Gastroesophageal sphincter (tissue), 3 donors: ENCODE measurements around the gene FOXP4.

Experiments
- CTCF ChIP-seq, 4 experiments: fragments of 200-600 bp in 2 of 4; fragments of 450-650 bp in 2 of 4; sonication (generic) in 1 of 4; IDR thresholded peaks; one replicate each; pipeline ENCODE4 v1.5.1; 2017 to 2019; ENCODE audit warnings: antibody characterized with exemption in 4 of 4, mild to moderate bottlenecking in 2 of 4, moderate library complexity in 2 of 4
- EP300 ChIP-seq: sonication (generic); formaldehyde crosslinking; IDR thresholded peaks from one replicate; pipeline ENCODE4 v1.6.1; 2017; ENCODE audit warnings: antibody characterized with exemption, mild to moderate bottlenecking

- no peak for TF ChIP-seq CTCF (IDR thresholded peaks at IDR 0.05)
- no peak for TF ChIP-seq EP300
Measured at GRCh38 chr6:41543087-41543486, 3.1 kb upstream of the FOXP4 start.
